ENCODE results near the gene ERCC6L2. TPM values are rescaled to one million over a fixed set of nuclear protein-coding genes. Genes with fewer than 3 reads are reported as not detected.

ERCC6L2 gene
- total and polyA plus RNA-seq, 2 of the 8 experiments (the other 6 are each of a cell fraction or from before 2014, with no cell fraction given): 9.8 to 50.0 TPM

GRCh38 chr9:95833546-95834178, 41.8 kb upstream of the ERCC6L2 start (continued):
- TF ChIP-seq ZNF274 (IDR thresholded peaks at IDR 0.05; ENCODE audit: borderline replicate concordance, extremely low read depth, low read length): no peak
- no peak for TF ChIP-seq BRCA1 (IDR thresholded peaks at IDR 0.05; ENCODE audit: low read depth, low read length)
- TF ChIP-seq E2F6 (IDR thresholded peaks at IDR 0.05): no peak
- TF ChIP-seq ASH2L (IDR thresholded peaks at IDR 0.05; ENCODE audit: low read length): no peak
